SK-N-SH (cell line): ENCODE data around the gene STOML2. TPM values are rescaled to one million over a fixed set of nuclear protein-coding genes. Genes with fewer than 3 reads are reported as not detected.

Source experiments
- CTCF ChIA-PET: fragments of 300-600, 350-600 bp; formaldehyde crosslinking; extraction: SDS; loops from one replicate; lab custom pipeline; 2021; lab: Yijun Ruan, JAX
- POLR2A ChIA-PET: fragments of 350-600 bp; sonication (Branson Sonifier 250); formaldehyde crosslinking; extraction: SDS; loops from one replicate; lab custom pipeline; 2020; ENCODE audit warnings: antibody characterized with exemption, inconsistent platforms; lab: Yijun Ruan, JAX
- DNase-seq: peaks from one replicate; pipeline ENCODE4 v3.0.0; 2012
- H2AFZ ChIP-seq: fragments of 200-600 bp; sonication (generic); 2 replicates; pipeline ENCODE4 v1.8.1; 2016; ENCODE audit warnings: antibody characterized with exemption, mild to moderate bottlenecking, low read depth
- H3F3A ChIP-seq: fragments of 200-600 bp; sonication (generic); replicated peaks from 2 replicates; pipeline ENCODE3; 2016; ENCODE audit warnings: antibody characterized with exemption, mild to moderate bottlenecking; ENCODE audit not compliant: insufficient read depth
- H3K27ac ChIP-seq, 2 experiments: fragments of 200-500 bp in 1 of 2; fragments of 200-600 bp in 1 of 2; sonication (Bioruptor generic) in 1 of 2; sonication (generic), shearing (Covaris generic) in 1 of 2; 2 replicates each; pipeline versions ENCODE4 v1.5.1 to v1.6.1; 2014 to 2016; ENCODE audit warnings: low read depth in 2 of 2, inconsistent platforms in 1 of 2, low read length in 1 of 2, mild to moderate bottlenecking in 1 of 2, mixed read lengths in 1 of 2
- H3K27me3 ChIP-seq: fragments of 200-600 bp; sonication (generic), shearing (Covaris generic); 2 replicates; pipeline ENCODE4 v1.6.1; 2016; ENCODE audit warnings: mixed run types; ENCODE audit not compliant: insufficient read depth
- H3K36me3 ChIP-seq, 2 experiments: fragments of 200-500 bp in 1 of 2; fragments of 200-600 bp in 1 of 2; sonication (Bioruptor generic) in 1 of 2; sonication (generic) in 1 of 2; replicated peaks in 1 of 2; 2 replicates each; pipeline versions ENCODE3 to v1.5.1; 2014 to 2016; ENCODE audit warnings: low read length in 1 of 2, mild to moderate bottlenecking in 1 of 2; ENCODE audit not compliant: insufficient read depth in 2 of 2, control insufficient read depth in 1 of 2
- H3K4me1 ChIP-seq, 2 experiments: fragments of 200-500 bp in 1 of 2; fragments of 200-600 bp in 1 of 2; sonication (Bioruptor generic) in 1 of 2; sonication (generic), shearing (Covaris generic) in 1 of 2; 2 replicates each; pipeline versions ENCODE4 v1.5.1 to v1.6.1; 2014 to 2016; ENCODE audit warnings: low read depth in 1 of 2, low read length in 1 of 2, mixed run types in 1 of 2; ENCODE audit not compliant: insufficient read depth in 2 of 2, control insufficient read depth in 1 of 2
- H3K4me2 ChIP-seq: fragments of 200-600 bp; sonication (generic), shearing (Covaris generic); 2 replicates; pipeline ENCODE4 v1.6.1; 2017; ENCODE audit warnings: mixed run types
- H3K4me3 ChIP-seq, 2 experiments: fragments of 200-500 bp in 1 of 2; fragments of 200-600 bp in 1 of 2; sonication (Bioruptor generic) in 1 of 2; sonication (generic), shearing (Covaris generic) in 1 of 2; 2 replicates each; pipeline versions ENCODE4 v1.5.1 to v1.8.1; 2014 to 2016; ENCODE audit warnings: low read depth in 2 of 2, inconsistent platforms in 1 of 2, low read length in 1 of 2, mild to moderate bottlenecking in 1 of 2, mixed read lengths in 1 of 2, moderate library complexity in 1 of 2
- H3K79me2 ChIP-seq: fragments of 200-600 bp; sonication (generic); 2 replicates; pipeline ENCODE4 v1.8.1; 2017; ENCODE audit warnings: mild to moderate bottlenecking; ENCODE audit not compliant: insufficient read depth
- H3K9ac ChIP-seq: fragments of 200-600 bp; sonication (generic); 2 replicates; pipeline ENCODE4 v1.6.1; 2017; ENCODE audit warnings: mixed run types
- H3K9me2 ChIP-seq: fragments of 200-600 bp; sonication (generic); 2 replicates; pipeline ENCODE4 v1.6.1; 2017; ENCODE audit warnings: mixed run types
- H3K9me3 ChIP-seq: fragments of 200-600 bp; sonication (generic); 2 replicates; pipeline ENCODE4 v1.6.1; 2017; ENCODE audit warnings: mixed run types, mild to moderate bottlenecking, moderate library complexity
- H4K20me1 ChIP-seq: fragments of 200-600 bp; sonication (generic); 2 replicates; pipeline ENCODE4 v1.6.1; 2017; ENCODE audit warnings: mild to moderate bottlenecking, mixed run types; ENCODE audit not compliant: insufficient read depth
- ELF1 ChIP-seq: IDR thresholded peaks from 2 replicates; pipeline ENCODE4 v1.4.0; 2012
- FOXM1 ChIP-seq: IDR thresholded peaks from 2 replicates; pipeline ENCODE4 v1.4.0; 2012; ENCODE audit warnings: low read depth, mild to moderate bottlenecking
- GABPA ChIP-seq: IDR thresholded peaks from 2 replicates; pipeline ENCODE4 v1.4.0; 2012; ENCODE audit warnings: low read depth, mild to moderate bottlenecking
- GATA2 ChIP-seq: sonication (generic); formaldehyde crosslinking; IDR thresholded peaks from 2 replicates; pipeline ENCODE4 v1.5.0; 2020; ENCODE audit warnings: mild to moderate bottlenecking, missing genetic modification reagents
- IRF3 ChIP-seq: fragments of 150-350 bp; IDR thresholded peaks from 2 replicates; pipeline ENCODE4 v1.6.1; 2016; ENCODE audit warnings: mild to moderate bottlenecking, low read depth, low read length
- MEF2A ChIP-seq: IDR thresholded peaks from 2 replicates; pipeline ENCODE4 v1.4.0; 2012; ENCODE audit warnings: low read depth, borderline replicate concordance
- MXI1 ChIP-seq: IDR thresholded peaks from 2 replicates; pipeline ENCODE4 v1.6.1; 2012; ENCODE audit warnings: mild to moderate bottlenecking, low read depth, low read length, improper control_type of control experiment
- POLR2AphosphoS5 ChIP-seq: IDR thresholded peaks from 2 replicates; pipeline ENCODE4 v1.6.1; 2012; ENCODE audit warnings: low read depth, low read length
- RAD21 ChIP-seq: IDR thresholded peaks from 2 replicates; pipeline ENCODE4 v1.6.1; 2012; ENCODE audit warnings: mild to moderate bottlenecking, low read length
- RCOR1 ChIP-seq: fragments of 150-350 bp; IDR thresholded peaks from 2 replicates; pipeline ENCODE4 v1.6.1; 2017; ENCODE audit warnings: antibody characterized with exemption, low read length
- RFX5 ChIP-seq: IDR thresholded peaks from 2 replicates; pipeline ENCODE4 v1.6.1; 2012; ENCODE audit warnings: mild to moderate bottlenecking, improper control_type of control experiment, low read length
- RXRA ChIP-seq: IDR thresholded peaks from 2 replicates; pipeline ENCODE4 v1.4.0; 2012; ENCODE audit warnings: low read depth, mild to moderate bottlenecking, borderline replicate concordance
- SMC3 ChIP-seq: IDR thresholded peaks from 2 replicates; pipeline ENCODE4 v1.6.1; 2012; ENCODE audit warnings: low read depth, low read length, improper control_type of control experiment
- TCF12 ChIP-seq: IDR thresholded peaks from 2 replicates; pipeline ENCODE4 v1.4.0; 2012
- TEAD4 ChIP-seq: IDR thresholded peaks from 2 replicates; pipeline ENCODE4 v1.4.0; 2012; ENCODE audit warnings: mild to moderate bottlenecking, borderline replicate concordance; ENCODE audit not compliant: insufficient read depth
- WGBS: methylation state at CpG from one replicate; pipeline ENCODE4 v1.1.6; 2017; ENCODE audit warnings: low lambda C conversion rate; 5-methylcytosine and 5-hydroxymethylcytosine counted together
- polyA plus RNA-seq, 3 experiments: library from polyadenylated mRNA; depleted of rRNA; stranded (reverse); fragments of >200 nt; gene quantifications; 2 replicates each; pipeline ENCODE4 v1.2.3, GENCODE V29; 2012
- TF ChIP-seq, protein P1 (sequence below): IDR thresholded peaks from 2 replicates; pipeline ENCODE4 v1.4.0; 2012; ENCODE audit warnings: low read depth
- TF ChIP-seq, protein P2 (sequence below): fragments of 150-350 bp; IDR thresholded peaks from 2 replicates; pipeline ENCODE4 v1.6.1; 2017; ENCODE audit warnings: antibody characterized with exemption, low read length, low read depth, borderline replicate concordance
- TF ChIP-seq, protein P3 (sequence below): IDR thresholded peaks from 2 replicates; pipeline ENCODE4; 2012
- TF ChIP-seq, protein P4 (sequence below): IDR thresholded peaks from 2 replicates; pipeline ENCODE4 v1.6.1; 2012; ENCODE audit warnings: mild to moderate bottlenecking, low read depth, low read length, moderate library complexity

The STOML2 gene
- polyA plus RNA-seq, 1 of the 3 experiments (the other 2 are of a cell fraction), result 232 TPM

DNA sequence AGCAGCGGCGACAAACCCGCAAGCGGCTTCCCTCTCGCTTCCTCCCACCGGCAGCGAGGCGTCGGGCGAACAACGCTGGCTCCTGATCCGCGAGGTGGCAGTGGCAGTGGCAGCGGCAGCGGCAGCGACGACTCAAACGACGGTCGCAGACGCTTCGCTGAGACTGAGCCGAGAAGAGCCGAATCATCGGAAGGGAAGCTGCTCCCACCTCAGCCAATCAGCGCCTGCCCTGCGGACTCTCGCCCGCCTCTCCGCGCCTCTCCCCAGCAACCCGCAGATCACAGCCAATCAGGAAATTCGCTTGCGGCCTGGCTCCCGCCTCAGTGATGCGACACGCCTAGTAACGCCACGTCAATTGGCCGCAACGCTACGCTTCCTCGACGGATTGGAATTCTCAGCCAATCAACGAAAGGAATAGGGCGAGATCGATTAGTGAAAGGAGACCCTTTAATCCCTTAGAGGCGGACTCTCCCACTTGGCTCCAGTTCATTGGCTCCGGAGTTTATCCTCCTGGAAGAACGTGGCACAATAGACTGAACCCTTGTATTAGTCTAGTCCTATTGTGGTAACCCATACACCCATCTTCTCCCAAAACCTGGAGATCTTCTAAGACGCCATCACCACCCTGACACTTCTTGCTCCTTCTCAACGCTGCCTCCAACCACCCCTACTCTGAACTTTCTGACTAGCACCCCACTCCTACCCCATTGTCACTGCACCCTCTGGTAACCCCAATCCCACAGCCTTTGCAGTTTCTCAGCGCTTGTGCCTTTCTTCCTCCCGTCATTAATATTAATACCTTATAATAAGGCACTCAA is 30.3 kb downstream of the STOML2 start, which contains the start of gene VCP (continued):
- TF ChIP-seq TEAD4 (no peak), FOXM1 (no peak), GATA2 (no peak), RXRA (no peak), SMC3 (no peak), RFX5 (peak; percentile 100), MXI1 (peak; percentile 37; the same call in 1 of the 2 replicates), RCOR1 (no peak), RAD21 (no peak), MEF2A (no peak), GABPA (peak; percentile 49), POLR2AphosphoS5 (peak; percentile 92), IRF3 (peak; percentile 67)
- TF ChIP-seq, protein P1, sequence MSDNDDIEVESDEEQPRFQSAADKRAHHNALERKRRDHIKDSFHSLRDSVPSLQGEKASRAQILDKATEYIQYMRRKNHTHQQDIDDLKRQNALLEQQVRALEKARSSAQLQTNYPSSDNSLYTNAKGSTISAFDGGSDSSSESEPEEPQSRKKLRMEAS, result peak; percentile 36; the same call in 1 of the 2 replicates
- TF ChIP-seq, protein P2, sequence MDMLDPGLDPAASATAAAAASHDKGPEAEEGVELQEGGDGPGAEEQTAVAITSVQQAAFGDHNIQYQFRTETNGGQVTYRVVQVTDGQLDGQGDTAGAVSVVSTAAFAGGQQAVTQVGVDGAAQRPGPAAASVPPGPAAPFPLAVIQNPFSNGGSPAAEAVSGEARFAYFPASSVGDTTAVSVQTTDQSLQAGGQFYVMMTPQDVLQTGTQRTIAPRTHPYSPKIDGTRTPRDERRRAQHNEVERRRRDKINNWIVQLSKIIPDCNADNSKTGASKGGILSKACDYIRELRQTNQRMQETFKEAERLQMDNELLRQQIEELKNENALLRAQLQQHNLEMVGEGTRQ, result no peak
- TF ChIP-seq, protein P3, sequence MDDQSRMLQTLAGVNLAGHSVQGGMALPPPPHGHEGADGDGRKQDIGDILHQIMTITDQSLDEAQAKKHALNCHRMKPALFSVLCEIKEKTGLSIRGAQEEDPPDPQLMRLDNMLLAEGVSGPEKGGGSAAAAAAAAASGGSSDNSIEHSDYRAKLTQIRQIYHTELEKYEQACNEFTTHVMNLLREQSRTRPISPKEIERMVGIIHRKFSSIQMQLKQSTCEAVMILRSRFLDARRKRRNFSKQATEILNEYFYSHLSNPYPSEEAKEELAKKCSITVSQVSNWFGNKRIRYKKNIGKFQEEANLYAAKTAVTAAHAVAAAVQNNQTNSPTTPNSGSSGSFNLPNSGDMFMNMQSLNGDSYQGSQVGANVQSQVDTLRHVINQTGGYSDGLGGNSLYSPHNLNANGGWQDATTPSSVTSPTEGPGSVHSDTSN, result peak; percentile 89
- TF ChIP-seq, all 33 proteins: peak for 12

- Histone ChIP-seq H3K4me3 (peak overlapping the region; percentile 89 to 97), H3K79me2 (peaks cover 54% of the 10 kb centered on the region), H4K20me1 (peaks cover 54% of the 10 kb centered on the region), H3K36me3 (peaks cover 30 to 48% of the 10 kb centered on the region in 2 experiments), H3K4me2 (peak overlapping the region; percentile 95), H3K27me3 (no peaks in the 10 kb centered on the region), H3K9me3 (no peaks in the 10 kb centered on the region), H3K4me1 (peaks cover 21 to 22% of the 10 kb centered on the region in 2 experiments), H3K9ac (peak overlapping the region; percentile 100), H2AFZ (no peak overlapping the region; the same call in 1 of the 2 replicates), H3F3A (peaks cover 24% of the 10 kb centered on the region), H3K9me2 (no peaks in the 10 kb centered on the region), H3K27ac (peak overlapping the region; percentile 97 to 100)
- ChIA-PET POLR2A (interaction anchor here (0.6 to 2.6 kb wide), 18 partner anchors 8 to 501 kb away, joined by 3 to 16 read pairs (median 4); partner anchors contain the start of genes DNAJB5, FANCG, PIGO and STOML2), CTCF (interaction anchor here (1.0 to 3.2 kb wide), 7 partner anchors 9 to 80 kb away, joined by 3 to 19 read pairs (median 4); partner anchors contain the start of genes FANCG and PIGO)
- 0% methylated on average over 18 of the region's 79 CpGs for WGBS
- peak; percentile 92 for DNase-seq
- no peak for TF ChIP-seq FOXM1
- TF ChIP-seq RAD21, result no peak
- TF ChIP-seq, protein P2, result no peak
- TF ChIP-seq RCOR1, result no peak
- no peak for TF ChIP-seq GATA2
- TF ChIP-seq, protein P4, sequence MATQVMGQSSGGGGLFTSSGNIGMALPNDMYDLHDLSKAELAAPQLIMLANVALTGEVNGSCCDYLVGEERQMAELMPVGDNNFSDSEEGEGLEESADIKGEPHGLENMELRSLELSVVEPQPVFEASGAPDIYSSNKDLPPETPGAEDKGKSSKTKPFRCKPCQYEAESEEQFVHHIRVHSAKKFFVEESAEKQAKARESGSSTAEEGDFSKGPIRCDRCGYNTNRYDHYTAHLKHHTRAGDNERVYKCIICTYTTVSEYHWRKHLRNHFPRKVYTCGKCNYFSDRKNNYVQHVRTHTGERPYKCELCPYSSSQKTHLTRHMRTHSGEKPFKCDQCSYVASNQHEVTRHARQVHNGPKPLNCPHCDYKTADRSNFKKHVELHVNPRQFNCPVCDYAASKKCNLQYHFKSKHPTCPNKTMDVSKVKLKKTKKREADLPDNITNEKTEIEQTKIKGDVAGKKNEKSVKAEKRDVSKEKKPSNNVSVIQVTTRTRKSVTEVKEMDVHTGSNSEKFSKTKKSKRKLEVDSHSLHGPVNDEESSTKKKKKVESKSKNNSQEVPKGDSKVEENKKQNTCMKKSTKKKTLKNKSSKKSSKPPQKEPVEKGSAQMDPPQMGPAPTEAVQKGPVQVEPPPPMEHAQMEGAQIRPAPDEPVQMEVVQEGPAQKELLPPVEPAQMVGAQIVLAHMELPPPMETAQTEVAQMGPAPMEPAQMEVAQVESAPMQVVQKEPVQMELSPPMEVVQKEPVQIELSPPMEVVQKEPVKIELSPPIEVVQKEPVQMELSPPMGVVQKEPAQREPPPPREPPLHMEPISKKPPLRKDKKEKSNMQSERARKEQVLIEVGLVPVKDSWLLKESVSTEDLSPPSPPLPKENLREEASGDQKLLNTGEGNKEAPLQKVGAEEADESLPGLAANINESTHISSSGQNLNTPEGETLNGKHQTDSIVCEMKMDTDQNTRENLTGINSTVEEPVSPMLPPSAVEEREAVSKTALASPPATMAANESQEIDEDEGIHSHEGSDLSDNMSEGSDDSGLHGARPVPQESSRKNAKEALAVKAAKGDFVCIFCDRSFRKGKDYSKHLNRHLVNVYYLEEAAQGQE, result 0 out of 2 replicates have a peak, but pooled peaks have one; percentile 4
- TF ChIP-seq IRF3, result no peak
- no peak for TF ChIP-seq TCF12
- no peak; the same call in 1 of the 2 replicates for TF ChIP-seq ELF1
Measured at GRCh38 chr9:35071814-35072460, 31.0 kb downstream of the STOML2 start.
